ENCODE data around the gene LSS.
"Not testable (repeated sequence)": the region's sequence is repeated elsewhere in the genome, so short reads cannot be mapped to it uniquely, and the experiment has no call there.

GRCh38 chr21:46176443-46177129 lies 52.0 kb downstream of the LSS start:
- TF ChIP-seq, protein P1, sequence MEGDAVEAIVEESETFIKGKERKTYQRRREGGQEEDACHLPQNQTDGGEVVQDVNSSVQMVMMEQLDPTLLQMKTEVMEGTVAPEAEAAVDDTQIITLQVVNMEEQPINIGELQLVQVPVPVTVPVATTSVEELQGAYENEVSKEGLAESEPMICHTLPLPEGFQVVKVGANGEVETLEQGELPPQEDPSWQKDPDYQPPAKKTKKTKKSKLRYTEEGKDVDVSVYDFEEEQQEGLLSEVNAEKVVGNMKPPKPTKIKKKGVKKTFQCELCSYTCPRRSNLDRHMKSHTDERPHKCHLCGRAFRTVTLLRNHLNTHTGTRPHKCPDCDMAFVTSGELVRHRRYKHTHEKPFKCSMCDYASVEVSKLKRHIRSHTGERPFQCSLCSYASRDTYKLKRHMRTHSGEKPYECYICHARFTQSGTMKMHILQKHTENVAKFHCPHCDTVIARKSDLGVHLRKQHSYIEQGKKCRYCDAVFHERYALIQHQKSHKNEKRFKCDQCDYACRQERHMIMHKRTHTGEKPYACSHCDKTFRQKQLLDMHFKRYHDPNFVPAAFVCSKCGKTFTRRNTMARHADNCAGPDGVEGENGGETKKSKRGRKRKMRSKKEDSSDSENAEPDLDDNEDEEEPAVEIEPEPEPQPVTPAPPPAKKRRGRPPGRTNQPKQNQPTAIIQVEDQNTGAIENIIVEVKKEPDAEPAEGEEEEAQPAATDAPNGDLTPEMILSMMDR (optimal IDR thresholded peaks at IDR 0.05 in 1 of 3, IDR thresholded peaks at IDR 0.05 in 1 of 3, conservative IDR thresholded peaks at IDR 0.05 in 1 of 3; ENCODE audit: extremely low read depth in 1 of 3, insufficient read depth in 2 of 3, low read length in 3 of 3) = not testable (repeated sequence)
- not testable (repeated sequence) for TF ChIP-seq EZH2 (IDR thresholded peaks at IDR 0.05; ENCODE audit: low read length)
